GM12892 (cell line): ENCODE measurements around the gene HIF3A.

Experiments used
- POLR2A ChIP-seq: IDR thresholded peaks from 2 replicates; pipeline ENCODE4 v1.6.1; 2011; ENCODE audit warnings: low read depth, low read length, control low read depth
- POLR2AphosphoS5 ChIP-seq: IDR thresholded peaks from 2 replicates; pipeline ENCODE4 v1.6.1; 2011; ENCODE audit warnings: low read depth, low read length, control low read depth
- TAF1 ChIP-seq: IDR thresholded peaks from 2 replicates; pipeline ENCODE4 v1.6.1; 2011; ENCODE audit warnings: low read depth, mild to moderate bottlenecking, control low read depth, low read length, borderline replicate concordance

DNA sequence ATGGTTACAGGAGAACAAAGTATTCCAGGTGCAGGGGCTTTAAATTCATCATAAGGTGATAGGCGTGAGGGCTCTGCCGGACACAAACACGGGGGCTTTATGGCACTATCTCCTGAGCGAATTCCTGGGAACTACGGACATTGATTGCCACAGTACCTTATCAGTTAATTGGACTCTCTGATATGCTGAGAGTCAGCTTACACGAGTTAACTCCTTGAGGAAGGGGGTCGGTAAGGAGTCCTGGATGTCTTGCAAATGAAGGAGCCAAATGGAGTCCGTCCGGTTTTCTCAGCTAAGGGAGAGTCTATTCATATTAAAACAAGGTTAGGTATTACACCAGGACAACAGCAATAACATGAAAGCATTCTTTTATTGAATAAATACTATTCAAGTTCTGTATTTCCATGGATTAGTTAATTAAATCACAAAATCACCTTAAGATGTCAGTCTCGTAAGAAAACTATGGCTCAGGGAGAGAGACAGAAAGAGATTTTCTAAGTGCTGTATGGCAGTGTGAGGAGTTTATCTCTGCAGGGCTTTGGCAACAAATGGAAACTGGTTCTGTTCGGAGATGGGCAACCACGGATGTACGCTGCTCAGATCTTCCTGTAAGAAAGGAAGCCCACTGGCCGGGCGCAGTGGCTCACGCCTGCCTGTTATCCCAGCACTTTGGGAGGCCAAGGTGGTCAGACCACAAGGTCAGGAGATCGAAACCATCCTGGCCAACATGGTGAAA, 26.2 kb upstream of the HIF3A start:
- TF ChIP-seq POLR2A (no peak), POLR2AphosphoS5 (no peak), TAF1 (no peak)
